ENCODE measurements around the gene ABI1.

Gene ABI1

DNA sequence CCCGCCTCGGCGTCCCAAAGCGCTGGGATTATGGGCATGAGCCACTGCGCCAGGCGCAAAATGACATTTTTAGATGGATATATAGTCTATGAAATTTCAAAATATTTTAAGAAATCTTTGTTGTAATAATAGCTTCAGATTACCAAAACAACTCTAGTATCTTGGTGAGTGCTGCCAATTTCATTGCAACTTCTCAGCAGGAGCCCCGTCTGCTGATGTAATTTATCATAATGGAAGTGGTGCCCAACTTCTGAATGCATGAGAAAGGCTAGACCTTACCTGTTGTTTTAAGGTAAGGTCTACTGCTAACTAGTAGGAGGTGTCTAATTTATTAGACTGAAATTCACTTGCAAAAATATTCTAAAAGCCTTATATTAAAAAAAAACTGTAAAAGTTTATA, 143.3 kb downstream of the ABI1 start:
- no peak for DNase-seq (ENCODE audit: low read depth in 2 of 2)

DNA sequence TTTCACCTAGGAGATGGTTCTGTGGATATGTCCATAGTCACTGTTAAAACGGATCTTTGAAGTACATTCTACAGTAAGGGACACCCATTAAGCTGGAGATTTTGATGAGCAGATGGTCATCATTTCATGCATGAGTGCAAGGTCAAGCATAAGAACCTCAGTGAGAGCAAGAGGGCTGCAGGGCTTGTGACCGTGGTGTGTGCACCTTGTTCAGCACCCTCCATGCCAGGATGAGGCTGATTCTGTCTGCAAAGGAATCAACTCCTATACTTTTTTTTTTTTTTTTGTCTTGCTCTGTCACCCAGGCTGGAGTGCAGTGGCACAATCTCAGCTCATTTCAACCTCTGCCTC, 145.6 kb downstream of the ABI1 start:
- no peak for DNase-seq (ENCODE audit: low read depth in 2 of 2)

DNA sequence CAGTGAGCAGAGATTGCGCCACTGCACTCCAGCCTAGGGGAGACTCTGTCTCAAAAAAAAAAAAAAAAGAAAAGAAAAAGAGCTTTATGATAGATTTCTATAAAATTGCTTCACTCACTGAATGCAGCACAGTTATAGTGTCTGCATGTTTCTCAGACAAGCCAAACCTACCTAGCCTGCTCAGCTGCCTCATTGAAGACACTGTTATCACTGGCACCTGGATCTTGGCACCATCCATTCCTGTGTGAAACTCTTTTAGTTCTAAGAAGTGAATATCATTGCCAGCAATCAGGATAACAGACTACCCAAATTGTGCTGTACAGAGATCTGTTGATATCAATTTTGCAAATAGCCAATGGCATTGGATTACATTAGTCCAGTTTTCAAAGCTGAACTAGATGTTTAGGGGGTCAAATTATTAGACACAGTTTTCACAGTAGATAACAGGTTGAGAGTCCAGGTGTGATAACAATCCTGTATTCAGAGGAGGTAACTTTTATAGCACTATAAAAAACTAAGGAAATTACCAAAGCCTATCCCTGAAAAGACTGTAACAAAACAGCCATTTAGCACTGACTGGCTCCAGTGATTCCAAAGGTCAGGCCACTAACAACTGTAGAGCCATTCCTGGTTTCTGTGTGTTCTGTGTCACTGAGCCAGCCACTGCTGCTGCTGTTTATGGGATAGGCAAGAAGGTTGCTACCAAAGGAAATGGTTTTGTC, 146.2 kb downstream of the ABI1 start:
- no peak for DNase-seq (ENCODE audit: low read depth in 2 of 2)

DNA sequence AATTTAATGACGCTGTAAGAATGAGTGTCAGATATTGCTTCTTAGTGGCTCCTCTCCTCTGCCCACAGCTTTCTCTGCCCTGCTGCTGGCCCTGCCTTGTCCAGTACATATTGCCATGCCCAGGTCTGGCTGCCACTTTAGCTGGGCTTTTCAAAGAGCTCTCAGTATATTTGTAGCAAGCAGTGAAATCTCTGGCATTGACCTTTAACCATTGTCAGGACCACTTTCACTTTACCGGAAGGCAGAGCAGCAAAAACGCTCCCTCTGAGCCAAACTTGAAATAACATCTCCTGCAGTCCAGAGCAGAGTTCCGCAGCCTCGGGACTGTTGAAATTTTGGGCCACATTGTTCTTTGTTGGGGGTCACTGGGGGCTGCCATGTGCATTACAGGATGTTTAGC, 149.4 kb downstream of the ABI1 start:
- DNase-seq (ENCODE audit: low read depth in 2 of 2), result no peak

DNA sequence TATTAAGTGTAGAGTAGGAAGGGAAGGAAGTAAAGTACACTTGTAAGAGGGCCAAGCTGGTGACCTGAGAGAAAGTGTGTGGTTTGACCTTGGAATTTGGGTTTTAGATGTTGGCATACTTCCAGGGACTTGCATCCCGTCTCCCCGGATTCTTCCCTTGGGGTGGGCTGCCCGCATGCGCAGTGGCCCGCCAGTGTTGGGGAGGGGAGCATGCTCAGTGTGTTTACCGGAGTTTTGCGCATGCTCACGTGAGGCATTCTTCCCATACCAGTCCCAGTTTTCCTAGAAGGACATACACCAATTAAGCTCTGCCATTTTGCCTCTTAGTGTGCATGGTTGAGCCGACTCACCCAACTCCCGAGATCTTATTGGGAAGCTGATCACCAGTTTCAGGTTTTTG, 153.8 kb downstream of the ABI1 start:
- DNase-seq (ENCODE audit: low read depth in 2 of 2), result no peak

DNA sequence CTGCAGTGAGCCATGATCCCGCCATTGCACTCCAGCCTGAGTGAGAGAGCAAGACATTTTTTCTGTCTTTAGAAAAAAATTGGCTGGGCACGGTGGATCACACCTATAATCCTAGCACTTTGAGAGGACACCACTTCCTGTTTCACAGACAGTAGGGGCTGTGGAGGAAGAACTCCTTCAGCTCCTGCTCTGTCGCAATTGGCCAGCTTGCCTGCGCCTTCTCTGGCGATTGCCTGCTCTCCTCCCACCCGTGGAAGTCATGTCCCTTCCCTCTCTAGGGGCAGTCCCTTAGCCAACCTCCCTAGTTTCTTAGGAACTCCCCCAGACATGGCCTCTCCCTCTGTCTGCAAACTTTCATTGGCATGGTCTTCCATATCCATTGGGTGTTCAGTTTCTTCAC, 154.6 kb downstream of the ABI1 start:
- DNase-seq (ENCODE audit: low read depth in 2 of 2), result no peak

DNA sequence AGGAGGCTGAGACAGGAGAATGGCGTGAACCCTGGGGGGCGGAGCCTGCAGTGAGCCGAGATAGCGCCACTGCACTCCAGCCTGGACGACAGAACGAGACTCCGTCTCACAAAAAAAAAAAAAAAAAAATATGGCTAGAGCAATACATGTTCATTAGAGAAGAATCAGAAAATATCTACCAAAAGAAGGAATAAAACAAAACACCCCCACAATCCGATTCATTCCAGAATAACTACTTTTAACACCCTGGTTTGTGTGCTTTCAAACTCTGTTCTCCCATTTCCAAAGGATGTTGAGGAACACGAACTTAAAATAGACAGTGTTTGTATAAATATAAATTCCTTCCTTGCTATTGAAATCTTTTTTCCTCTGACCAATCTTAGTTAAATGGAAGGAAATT, 156.8 kb downstream of the ABI1 start:
- no peak for DNase-seq (ENCODE audit: low read depth in 2 of 2)

DNA sequence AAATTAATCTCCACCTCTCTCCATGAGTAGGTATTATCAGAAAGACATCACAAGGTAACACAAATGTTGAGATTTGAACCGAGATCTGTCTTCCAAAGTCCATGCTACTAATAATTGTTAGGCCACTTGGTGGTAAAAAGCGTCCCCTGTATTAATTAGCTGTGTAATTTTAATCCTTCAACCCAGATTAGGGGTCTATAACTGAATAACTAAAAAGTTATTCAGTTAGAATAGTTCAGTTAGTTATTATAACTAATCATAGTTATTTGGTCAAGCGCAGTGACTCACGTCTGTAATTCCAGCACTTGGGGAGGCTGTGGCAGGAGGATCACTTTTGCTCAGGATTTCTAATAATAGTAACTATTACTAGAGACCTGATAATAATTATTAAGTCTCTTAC, 157.7 kb downstream of the ABI1 start:
- no peak for DNase-seq (ENCODE audit: low read depth in 2 of 2)

DNA sequence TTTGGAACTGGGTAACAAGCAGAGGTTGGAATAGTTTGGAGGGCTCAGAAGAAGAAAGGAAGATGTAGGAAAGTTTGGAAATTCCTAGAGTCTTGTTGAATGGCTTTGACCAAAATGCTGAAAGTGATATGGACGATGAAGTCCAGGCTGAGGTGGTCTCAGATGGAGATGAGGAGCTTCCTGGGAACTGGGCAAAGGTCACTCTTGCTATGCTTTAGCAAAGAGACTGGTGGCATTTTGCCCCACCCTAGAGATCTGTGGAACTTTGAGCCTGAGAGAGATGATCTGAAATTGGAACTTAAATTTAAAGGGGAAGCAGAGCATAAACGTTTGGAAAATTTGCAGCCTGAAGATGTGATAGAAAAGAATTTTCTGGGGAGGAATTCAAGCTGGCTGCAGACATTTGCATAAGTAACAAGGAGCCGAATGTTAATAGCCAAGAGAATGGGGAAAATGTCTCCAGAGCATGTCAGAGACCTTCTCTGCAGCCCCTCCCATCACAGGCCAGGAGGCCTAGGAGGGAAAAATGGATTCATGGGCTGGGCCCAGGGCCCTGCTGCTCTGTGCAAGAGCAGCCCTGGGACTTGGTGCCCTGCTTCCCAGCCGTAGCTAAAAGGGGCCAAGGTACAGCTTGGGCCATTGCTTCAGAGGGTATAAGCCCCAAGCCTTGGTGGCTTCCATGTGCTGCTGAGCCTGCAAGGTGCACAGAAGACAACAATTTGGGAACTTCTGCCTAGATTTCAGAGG, 159.7 kb downstream of the ABI1 start:
- no peak for DNase-seq (ENCODE audit: low read depth in 2 of 2)

DNA sequence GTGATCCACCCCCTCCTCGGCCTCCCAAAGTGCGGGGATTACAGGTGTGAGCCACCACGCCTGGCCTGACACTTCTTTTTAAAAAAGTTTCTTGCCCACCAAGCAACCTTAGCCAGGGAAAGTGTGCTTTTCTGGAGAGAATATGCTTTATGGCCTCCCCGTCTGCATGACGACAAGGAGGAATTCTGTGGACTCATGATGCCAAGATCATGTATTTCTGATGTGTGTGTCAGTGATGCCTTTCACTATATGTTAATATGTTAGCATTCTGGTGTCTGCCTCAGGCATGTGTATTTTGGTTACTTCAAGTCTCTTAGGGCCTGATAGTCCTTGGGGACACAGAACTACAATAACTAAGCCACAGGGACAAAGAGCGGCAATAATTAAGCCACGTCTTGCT, 161.1 kb downstream of the ABI1 start:
- no peak for DNase-seq (ENCODE audit: low read depth in 2 of 2)

DNA sequence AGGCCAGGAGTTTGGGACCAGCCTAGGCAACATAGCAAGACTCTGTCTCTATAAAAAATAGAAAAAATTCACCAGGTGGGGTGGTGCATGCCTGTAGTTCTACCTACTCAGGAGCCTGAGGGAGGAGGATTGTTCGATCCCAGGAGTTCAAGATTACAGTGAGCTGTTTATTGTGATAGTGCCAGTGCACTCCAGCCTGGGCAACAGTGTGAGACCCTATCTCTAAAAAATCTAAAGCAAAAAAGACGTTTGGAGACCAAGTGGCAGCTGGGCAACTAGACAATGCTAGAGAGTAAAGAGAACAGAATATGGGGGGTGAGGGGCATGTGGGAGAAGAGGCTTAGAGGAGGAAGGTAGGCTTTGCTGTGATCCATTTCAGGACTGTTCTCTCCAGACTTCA, 161.8 kb downstream of the ABI1 start:
- DNase-seq (ENCODE audit: low read depth in 2 of 2), result no peak

DNA sequence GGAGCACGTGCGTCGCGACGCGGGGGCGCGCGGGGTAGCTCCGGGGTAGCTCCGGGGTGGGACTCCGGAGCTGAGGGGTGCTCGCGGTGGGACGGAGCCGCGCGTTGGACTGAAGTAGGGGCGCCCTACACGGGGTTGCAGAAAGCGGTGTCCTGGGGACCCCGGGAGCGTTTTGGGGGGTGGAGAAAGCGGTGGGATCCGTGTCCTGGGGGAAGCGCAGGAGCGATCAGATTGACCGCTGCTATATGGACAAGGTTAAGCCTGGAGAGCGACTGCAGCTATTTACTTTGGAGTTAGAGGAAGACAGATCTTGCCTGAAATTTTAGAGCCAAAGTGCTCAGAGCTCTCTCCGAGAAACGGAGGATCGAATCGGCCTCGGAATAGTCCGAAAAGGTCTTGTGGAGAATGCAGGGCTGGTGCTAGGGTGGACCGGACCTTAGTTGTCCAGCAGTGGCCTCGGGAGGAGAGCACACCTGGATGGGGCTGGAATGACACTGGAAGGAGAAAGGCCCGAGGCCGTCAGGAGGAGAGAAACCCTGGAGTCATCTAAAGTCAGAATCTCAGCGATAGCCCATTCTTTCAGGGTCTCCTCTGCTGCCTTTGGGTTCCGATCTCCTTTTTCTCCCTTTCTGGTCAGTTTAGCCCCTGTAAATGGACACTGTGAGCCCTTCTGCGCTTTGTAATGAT, 162.7 kb downstream of the ABI1 start:
- DNase-seq (ENCODE audit: low read depth in 2 of 2), result no peak

DNA sequence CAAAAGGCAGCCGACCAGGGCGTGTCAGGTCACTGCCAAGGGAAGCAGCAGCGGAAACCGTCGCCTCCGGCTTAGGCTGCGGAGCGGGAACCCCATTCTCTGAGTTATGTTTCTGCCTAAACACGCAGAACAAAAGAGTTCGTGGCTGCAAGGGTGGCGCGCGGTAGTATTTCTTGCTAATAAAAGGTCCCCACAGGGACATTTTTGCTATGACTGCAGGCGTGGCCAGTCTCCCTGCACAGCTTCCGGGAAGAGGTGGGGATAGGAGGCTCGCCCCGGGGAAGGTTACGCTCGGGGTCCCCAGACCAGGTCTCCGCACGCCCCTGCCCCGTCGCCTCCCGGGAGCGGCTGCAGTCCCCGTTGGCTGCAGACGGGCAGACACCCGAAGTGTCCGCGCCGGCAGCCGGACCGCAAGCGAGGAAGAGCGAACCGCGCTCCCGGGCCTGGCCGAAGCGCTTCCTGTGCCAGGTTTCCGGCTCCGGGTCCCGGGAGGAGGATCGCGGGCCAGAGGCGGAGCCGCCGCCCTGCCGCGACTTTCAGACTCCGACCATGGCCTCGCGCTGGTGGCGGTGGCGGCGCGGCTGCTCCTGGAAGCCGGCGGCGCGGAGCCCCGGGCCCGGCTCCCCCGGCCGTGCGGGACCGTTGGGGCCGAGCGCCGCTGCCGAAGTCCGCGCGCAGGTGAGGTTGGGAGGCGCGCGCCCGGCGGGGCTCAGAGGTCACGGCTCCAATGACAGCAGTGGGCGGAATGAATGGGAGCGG, 163.4 kb downstream of the ABI1 start, which contains the start of gene PDSS1:
TSS of gene PDSS1 (plus strand) at position 539 of the 759 bp plus-strand sequence. CDS start at position 550, 11 bp downstream.
- peak; percentile 50 to 52 for DNase-seq (ENCODE audit: low read depth in 2 of 2)

DNA sequence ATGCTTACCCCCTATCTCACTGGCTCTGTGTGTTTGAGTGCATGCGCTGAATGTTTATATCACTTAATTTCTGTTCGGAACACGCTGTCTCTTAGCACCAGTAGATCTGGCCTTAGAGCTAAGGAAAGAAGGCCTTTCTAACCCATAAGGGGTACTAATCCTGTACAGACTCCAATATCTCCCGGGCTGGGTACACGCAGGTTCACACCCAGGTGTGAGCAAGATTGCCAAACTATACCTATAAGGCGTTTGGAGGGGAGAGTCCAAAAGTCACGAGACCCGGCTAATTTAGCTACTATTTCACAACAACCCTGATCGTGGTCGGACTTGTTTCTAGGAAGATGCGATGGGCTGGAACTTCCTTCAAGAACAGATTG, 164.0 kb downstream of the ABI1 start:
- DNase-seq (ENCODE audit: low read depth in 2 of 2), result no peak
